GM19328 (cell line): ENCODE measurements around the gene ZNF532.
"Not testable (repeated sequence)": the region's sequence is repeated elsewhere in the genome, so short reads cannot be mapped to it uniquely, and the experiment has no call there.

Source experiments
- ATAC-seq: cut with Tn5 transposase; IDR thresholded peaks from one replicate; pipeline ENCODE4 v1.9.1; 2021; ENCODE audit warnings: mild to moderate bottlenecking, moderate library complexity; ENCODE audit not compliant: unreplicated experiment

Gene ZNF532

GRCh38 chr18:58850786-58851469 is 13.7 kb upstream of the ZNF532 start:
- ATAC-seq: no peak

- ATAC-seq: no peak
Observed at GRCh38 chr18:58851856-58852255, 12.8 kb upstream of the ZNF532 start.

GRCh38 chr18:58852629-58853028 is 12.0 kb upstream of the ZNF532 start:
- no peak for ATAC-seq

- no peak for ATAC-seq
Observed at GRCh38 chr18:58853561-58853960, 11.1 kb upstream of the ZNF532 start.

- not testable (repeated sequence) for ATAC-seq
Observed at GRCh38 chr18:58855521-58855920, 9.2 kb upstream of the ZNF532 start.

- no peak for ATAC-seq
Observed at GRCh38 chr18:58856881-58857280, 7.8 kb upstream of the ZNF532 start.

GRCh38 chr18:58858591-58859468 is 5.8 kb upstream of the ZNF532 start:
- no peak for ATAC-seq

GRCh38 chr18:58859907-58860306 is 4.8 kb upstream of the ZNF532 start:
- no peak for ATAC-seq

- no peak for ATAC-seq
Observed at GRCh38 chr18:58860747-58861231, 3.9 kb upstream of the ZNF532 start.

GRCh38 chr18:58861353-58861752 is 3.3 kb upstream of the ZNF532 start:
- no peak for ATAC-seq

GRCh38 chr18:58861861-58862301 is 2.8 kb upstream of the ZNF532 start:
- ATAC-seq: no peak

- no peak for ATAC-seq
Observed at GRCh38 chr18:58862356-58862755, 2.3 kb upstream of the ZNF532 start.

GRCh38 chr18:58862851-58863538 is 1.7 kb upstream of the ZNF532 start:
- ATAC-seq: no peak

- no peak for ATAC-seq
Observed at GRCh38 chr18:58863539-58864145, 1.0 kb upstream of the ZNF532 start.

- ATAC-seq: no peak
Observed at GRCh38 chr18:58865033-58865590, 435 bp downstream of the ZNF532 start.

GRCh38 chr18:58865701-58866065 is 1.0 kb downstream of the ZNF532 start:
- ATAC-seq: no peak

GRCh38 chr18:58866066-58866772 is 1.5 kb downstream of the ZNF532 start:
- no peak for ATAC-seq

- no peak for ATAC-seq
Observed at GRCh38 chr18:58866773-58867150, 2.1 kb downstream of the ZNF532 start.

- ATAC-seq: no peak
Observed at GRCh38 chr18:58867281-58867961, 2.7 kb downstream of the ZNF532 start.

GRCh38 chr18:58868440-58868839 is 3.8 kb downstream of the ZNF532 start:
- ATAC-seq: no peak
